ENCODE results near the gene GARNL3.

The GARNL3 gene

DNA sequence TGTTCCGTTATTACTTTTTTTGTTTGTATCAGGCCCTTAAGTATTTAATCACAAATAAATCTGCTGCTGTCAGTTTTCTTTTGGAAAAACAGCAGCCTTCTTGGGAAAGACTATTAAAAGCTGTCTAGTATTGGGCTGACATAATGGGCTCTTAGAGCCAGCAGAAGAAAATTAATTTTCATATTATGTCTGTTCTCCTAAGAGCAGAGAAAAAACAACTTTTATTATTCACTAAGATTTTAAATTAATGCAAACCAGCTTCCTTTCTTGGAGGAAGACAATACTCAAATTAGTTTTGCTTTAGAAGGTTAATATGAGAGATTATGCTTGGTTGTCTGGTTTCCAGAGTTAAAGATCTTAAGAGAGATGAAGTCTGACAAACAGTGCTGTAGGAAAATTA, 30.6 kb upstream of the GARNL3 start:
- DNase-seq, result no peak

DNA sequence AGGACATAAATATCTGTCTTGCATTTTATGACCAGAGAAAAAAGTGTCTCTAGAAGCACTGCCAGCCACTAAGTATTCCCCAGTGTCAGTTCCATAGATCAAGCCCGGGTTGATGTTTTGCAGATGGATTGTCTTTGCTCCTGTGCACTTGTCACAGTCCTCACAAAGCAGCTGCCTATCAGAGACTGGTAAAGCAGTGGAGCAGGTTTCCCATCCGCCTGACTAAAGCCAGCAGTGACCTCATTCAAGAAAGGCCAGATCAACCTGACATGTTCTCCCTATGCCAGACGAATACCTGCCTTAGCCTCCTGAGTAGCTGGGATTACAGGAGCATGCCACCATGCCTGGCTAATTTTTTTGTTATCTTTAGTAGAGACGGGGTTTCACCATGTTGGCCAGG, 26.8 kb upstream of the GARNL3 start:
- no peak for DNase-seq

DNA sequence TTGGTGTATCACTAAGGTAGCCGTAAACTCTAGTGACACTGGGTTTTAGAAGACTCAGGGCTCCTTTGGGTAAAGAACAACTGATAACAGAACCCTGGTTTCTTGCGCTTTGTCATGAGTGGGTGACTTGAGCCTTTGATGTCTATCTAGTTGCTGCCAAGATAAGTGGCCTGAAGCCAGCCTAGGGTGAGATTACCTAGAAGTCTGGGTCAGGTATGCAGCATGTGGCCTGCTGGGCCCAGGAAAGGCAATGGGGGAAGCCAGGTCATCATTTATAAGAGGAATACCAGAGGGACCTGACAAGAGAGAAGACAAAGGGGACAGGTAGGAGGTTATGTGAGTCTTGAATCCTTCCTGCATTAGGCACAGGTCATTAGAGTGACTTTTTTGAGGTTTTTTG, 23.2 kb upstream of the GARNL3 start:
- no peak for DNase-seq

DNA sequence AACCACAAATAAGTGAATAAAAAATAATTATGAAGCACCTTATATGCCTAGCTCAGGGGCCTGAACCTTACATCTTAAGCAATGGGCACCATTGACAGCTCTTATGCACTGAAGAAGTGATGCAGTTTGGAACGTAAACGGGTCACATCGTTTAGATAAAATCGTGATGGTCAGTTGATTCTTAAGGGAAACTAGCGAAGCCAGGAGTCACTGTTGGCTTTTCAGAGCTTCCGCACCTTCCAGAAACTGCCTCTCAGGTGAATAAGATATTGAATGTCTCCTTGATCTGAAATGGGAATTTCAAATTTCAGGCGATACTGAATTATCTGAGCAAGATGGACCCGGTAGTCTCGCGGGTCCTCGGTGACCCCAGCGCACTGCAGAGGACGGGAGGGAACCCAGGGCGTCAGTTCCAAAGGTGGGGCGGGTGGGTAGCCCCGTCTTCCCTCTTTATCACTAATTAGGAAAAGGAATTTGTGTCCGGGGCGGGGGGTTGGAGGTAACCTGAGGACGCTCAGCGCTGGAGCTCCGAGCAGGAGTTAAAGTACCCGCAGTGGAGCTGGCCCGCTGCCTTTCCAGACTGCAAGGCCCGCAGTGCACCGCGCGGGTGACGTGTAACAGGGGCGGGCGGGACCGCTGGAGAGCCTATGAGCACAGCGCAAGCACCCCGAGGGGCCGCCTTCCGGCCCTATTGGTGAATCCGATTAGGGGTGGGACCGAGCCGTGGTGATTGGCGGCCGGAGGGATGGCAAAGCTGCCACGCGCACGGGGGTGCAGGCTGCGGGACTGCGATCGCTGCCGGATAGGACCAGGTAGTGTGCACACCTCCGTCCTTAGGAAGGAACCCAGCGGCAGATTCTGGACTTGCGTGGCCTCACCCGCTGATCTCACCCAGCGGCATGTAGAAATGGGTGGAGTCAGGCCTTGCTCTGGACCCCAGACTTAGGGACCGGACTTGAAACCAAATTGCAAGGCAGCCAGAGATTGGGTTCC, 19.7 kb upstream of the GARNL3 start:
- peak; percentile 75 to 92 for DNase-seq

DNA sequence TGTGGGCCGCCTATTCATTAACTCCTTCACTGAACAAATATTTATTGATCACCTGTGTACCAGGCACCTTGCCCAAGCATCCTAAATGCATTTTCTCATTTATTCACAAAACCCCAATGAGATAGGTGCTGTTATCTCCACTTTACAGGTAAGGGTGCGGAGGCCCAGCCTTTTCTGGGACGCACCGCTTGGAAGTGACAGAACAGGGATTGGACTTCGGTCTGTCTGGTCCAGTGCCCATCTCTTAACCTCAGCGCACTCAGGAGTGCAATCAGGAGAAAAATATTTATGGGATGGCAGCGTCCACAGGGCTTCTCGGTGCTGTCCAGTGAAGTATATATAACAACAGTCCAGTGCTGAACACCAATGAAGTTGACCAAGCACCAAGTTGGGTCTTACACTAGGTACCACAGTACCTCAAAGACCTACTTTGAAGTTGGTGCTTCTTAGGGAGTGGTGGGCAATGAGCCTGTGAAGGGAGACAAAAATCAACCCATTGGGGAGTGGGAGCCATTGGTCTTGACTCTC, 18.9 kb upstream of the GARNL3 start:
- no peak for DNase-seq

DNA sequence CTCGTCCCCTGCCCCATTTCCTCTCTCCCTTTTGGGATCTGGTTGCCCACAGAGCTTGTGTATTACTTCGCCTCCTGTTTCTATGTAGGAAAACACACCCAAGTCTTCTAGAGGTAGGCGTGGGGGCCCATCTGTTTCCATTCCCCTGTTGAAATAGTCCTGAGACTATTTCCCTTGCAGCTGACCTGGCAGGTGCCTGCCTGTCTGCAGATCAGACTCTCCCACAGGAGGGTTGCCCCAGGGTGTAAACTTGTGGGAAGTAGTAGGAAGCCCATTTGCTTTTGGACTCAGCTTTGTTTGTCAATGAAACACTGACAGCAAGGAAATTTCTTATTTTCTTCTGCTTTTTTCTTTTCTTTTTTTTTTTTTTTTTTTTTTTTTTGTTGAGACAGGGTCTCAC, 16.3 kb upstream of the GARNL3 start:
- DNase-seq, result no peak

DNA sequence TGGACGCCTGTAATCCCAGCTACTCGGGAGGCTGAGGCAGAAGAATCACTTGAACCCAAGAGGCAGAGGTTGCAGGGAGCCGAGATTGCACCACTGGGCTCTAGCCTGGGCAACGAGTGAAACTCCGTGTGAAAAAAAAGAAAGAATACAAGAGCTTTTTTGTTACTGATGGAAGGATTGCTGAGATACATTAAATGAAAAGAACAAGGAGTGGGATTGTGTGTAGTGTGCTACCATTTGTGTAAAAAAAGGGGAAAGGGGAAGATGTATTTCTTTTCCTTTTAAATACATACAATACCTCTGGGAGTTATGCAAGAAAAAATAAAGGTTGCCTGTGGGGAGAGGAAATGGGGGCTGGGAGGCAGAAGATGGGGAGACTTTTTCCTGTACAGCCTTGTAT, 14.7 kb upstream of the GARNL3 start:
- no peak for DNase-seq

DNA sequence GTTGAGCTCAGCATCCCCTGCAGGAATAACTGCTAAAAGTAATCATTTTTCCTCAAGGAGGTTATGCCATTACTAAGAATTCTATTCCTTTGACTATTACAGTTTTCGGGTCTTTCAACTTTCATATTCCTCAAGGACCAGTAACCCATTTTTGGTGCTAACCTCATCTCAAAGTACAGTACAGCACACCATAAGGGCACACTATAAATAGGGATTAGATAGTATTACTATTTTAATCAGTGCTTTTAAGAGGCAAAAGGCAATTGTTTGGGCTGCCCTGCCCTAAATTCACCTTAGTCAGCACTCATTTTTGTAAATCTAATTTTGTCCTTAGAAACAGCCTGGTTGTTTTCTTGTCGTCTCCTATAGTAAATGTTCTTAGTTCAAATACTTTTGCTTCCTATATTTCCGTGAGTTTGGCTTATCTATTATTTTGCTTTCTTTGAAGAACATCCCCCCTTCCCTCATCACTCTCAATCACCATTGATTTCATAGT, 13.6 kb upstream of the GARNL3 start:
- no peak for DNase-seq

GRCh38 chr9:127252410-127253318, 11.9 kb upstream of the GARNL3 start:
- DNase-seq, result no peak

- no peak for DNase-seq
Observed at GRCh38 chr9:127253446-127253845, 11.1 kb upstream of the GARNL3 start.

DNA sequence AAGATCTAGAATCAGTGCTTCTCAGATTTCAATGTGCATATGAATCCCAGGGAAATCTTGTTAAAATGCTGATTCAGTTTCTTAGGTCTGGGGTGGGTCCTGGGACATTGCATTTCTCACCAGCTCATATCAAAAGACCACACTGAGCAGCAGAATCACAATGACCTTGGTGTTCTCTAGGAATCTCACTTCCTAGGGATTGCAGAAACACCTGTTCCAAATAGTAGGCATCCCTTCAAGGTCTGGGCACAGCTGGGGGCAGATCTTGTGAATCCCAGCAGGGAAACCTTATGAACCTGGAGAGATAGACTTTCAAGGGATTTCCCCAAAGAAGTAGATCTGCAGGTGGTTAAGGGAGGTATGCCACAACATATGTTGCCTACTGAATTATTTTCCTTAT, 8.9 kb upstream of the GARNL3 start:
- no peak for DNase-seq

DNA sequence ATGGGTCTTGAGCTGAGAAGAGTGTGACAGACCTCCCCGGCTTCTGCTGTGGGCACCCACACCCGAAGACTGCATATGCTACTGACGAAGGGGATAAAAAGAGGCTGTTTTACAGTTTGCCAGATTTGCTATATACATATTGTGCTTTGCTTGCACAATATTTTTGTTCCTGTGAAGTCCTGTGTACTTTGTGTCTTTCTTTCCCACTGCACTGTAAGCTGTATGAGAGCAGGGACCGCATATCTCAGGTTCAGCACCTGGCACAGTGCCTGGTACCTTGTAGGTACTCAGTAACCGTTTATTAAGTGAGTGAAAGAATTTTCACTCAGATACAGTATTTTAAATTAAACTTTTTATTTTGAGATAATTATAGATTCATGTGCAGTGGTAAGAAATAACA, 8.2 kb upstream of the GARNL3 start:
- no peak for DNase-seq

- DNase-seq, result no peak
Observed at GRCh38 chr9:127258606-127259471, 5.7 kb upstream of the GARNL3 start.

GRCh38 chr9:127262602-127263001, 2.0 kb upstream of the GARNL3 start:
- no peak for DNase-seq

- DNase-seq, result no peak
Observed at GRCh38 chr9:127263237-127263636, 1.3 kb upstream of the GARNL3 start.

- peak; percentile 2 to 17 for DNase-seq
Observed at GRCh38 chr9:127263664-127264063, 910 bp upstream of the GARNL3 start.

DNA sequence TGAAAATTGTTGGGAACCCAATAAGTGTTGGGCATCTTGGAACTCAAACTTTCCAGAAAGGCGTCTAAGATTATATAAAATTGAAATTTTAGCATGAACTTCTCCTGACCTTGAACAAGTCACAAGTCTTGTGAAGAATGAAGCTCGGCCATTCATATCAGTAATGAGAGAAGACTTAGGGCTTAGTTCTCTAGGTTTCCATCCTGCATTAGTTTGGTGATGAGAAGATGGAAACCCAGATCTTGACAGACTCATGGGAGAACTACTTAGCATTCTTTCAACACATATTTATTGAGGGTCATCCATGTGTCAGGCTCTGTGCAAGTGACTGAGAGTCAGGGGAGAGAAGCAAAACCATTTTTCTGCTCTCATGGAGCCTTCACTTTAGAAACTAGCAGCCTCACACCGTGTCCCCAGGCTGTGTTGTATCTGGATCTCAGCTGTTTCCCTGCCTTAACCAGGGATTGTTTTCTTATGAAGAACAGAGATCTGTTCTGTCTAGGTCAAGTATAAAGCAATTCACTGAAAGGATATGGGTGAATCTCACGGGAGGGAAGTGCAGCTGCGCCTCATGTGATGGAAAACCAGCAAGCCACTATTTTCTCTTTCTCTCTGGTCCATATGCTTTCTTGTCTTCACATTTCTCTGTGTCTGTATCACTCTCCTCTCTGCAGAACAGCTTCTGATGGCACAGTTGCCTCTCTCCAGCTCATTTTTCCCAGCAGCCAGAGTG, 3.4 kb downstream of the GARNL3 start:
- DNase-seq, result no peak

DNA sequence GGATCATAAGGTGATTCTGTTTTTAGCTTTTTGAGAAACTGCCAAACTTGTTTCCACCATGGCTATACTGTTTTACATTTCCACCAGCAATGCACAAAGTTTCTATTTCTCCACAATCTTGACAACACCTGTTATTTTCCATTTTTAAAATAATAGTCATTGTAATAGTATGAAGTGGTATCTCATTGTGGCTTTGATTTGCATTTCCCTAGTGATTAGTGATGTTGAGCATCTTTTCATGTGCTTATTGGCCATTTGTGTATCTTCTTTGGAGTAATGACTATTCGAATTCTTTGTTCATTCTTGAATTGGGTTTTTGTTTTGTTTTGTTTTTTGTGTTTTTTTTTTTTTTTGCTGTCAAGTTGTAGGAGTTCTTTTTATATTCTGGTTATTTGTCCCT, 4.9 kb downstream of the GARNL3 start:
- no peak for DNase-seq

- DNase-seq, result no peak
Observed at GRCh38 chr9:127273326-127273725, 8.8 kb downstream of the GARNL3 start.

DNA sequence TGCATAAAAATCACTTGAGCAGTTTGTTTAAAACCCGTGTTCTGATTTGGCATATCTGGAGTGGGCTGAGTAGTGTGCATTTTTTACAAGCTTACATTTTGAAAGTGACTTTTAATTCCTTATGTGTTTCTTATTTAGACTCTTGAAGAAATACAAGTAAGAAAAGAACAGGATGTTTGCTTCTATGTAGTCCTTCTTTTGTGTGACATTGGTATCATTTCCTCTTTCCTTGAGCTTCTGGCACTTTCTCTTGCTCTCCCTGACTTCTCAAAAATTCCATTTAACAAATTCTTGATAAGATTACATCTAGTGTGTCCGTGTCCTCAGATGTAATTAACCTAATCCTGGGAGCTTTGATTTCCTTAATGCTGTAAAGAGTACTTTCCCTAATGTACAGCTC, 12.5 kb downstream of the GARNL3 start:
- no peak for DNase-seq

DNA sequence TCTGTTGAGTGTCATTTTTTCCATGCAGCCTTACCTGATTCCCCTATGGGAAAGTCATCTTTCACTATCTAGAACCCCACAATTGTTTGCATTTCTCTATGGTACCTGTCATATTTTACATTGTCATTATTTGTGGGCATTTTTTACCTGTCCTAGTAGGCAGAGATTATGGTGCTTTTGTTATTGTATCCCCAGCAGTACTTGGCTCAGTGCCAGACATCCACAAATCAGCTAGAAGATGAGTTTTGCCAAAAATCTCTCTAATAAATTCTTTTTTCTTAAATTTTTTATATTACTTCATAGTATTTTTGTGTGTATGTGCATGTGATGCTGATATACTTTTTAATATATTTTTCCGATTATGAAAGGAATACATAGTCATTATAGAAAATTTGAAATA, 13.2 kb downstream of the GARNL3 start:
- DNase-seq, result no peak

DNA sequence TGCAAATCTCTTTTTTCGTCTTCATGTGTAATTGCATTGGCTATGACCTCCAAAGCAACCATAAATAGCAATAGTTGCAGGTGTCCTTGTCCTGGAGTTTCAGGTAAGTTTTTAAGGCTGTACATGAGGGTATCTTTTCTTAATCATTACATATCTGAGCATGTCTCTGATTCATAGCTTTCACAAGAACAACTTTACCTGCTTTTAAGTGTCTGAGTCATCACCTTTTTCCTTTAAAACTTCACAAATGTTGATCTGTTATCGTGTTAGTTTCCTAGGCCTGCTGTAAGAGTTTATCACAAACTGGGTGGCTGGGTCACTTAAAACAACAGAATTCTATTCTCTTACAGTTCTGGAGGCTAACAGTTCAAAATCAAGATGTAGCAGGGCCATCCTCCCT, 13.8 kb downstream of the GARNL3 start:
- DNase-seq, result no peak

Measured in NCI-H446 (cell line).